ENCODE results near the gene CPNE4.

The CPNE4 gene

DNA sequence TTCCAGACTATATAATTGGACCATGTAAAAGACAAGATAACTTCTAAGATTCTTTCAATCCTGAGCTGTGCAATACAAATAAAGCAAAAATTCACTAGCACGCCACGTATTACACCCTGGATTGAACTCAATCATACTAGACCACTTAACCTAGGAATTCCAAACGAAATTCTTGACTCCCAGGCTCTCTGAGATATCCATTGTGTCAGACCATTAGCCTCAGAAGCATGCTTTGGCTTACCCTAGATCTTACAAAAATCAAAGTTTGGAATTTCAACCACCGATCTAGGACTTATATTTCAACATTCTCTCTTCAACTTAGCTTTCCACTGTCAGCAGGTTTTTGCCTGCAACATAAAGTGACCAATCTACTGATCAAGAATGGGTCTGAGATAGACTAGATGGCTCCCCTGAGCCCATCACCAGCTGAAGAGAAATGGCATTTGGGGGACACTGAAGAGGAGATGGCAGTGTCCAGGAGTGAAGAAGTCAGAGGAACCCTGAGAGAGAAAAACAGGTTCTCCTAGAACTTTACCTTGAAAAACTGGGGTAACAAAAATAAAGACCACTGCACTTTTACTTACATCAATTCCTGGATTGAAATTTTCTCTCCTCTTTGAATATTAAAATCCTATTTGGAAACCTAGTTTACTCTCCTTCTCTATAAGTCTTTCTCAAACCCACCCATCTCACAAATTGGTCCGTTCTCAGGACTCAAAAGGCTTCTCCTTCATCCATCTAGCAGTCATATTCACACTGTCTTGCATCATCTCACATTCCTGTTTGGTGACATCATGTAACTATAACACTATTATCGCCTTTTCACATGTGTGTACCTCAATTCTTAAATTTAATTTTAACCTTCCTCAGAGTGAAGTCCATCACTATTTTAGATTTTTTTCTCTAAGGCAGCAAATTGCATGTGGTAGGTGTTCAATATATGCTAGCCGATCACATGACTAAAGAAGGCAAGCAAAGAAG lies 18.5 kb downstream of the CPNE4 start:
- no peak for TF ChIP-seq SIN3A (IDR thresholded peaks at IDR 0.05; ENCODE audit: borderline replicate concordance, insufficient read depth, low read length)
- TF ChIP-seq, protein P1, sequence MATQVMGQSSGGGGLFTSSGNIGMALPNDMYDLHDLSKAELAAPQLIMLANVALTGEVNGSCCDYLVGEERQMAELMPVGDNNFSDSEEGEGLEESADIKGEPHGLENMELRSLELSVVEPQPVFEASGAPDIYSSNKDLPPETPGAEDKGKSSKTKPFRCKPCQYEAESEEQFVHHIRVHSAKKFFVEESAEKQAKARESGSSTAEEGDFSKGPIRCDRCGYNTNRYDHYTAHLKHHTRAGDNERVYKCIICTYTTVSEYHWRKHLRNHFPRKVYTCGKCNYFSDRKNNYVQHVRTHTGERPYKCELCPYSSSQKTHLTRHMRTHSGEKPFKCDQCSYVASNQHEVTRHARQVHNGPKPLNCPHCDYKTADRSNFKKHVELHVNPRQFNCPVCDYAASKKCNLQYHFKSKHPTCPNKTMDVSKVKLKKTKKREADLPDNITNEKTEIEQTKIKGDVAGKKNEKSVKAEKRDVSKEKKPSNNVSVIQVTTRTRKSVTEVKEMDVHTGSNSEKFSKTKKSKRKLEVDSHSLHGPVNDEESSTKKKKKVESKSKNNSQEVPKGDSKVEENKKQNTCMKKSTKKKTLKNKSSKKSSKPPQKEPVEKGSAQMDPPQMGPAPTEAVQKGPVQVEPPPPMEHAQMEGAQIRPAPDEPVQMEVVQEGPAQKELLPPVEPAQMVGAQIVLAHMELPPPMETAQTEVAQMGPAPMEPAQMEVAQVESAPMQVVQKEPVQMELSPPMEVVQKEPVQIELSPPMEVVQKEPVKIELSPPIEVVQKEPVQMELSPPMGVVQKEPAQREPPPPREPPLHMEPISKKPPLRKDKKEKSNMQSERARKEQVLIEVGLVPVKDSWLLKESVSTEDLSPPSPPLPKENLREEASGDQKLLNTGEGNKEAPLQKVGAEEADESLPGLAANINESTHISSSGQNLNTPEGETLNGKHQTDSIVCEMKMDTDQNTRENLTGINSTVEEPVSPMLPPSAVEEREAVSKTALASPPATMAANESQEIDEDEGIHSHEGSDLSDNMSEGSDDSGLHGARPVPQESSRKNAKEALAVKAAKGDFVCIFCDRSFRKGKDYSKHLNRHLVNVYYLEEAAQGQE (IDR thresholded peaks at IDR 0.05; ENCODE audit: insufficient read depth in 1 of 2, low read depth in 2 of 2, low read length in 2 of 2), result no peak
- no peak for TF ChIP-seq FOXP2 (optimal IDR thresholded peaks at IDR 0.05; ENCODE audit: borderline replicate concordance, extremely low read depth, extremely low read length, insufficient read depth)
- no peak for TF ChIP-seq TAF1 (IDR thresholded peaks at IDR 0.05; ENCODE audit: borderline replicate concordance, insufficient read depth, low read length)
- no peak for TF ChIP-seq POLR2AphosphoS5 (IDR thresholded peaks at IDR 0.05; ENCODE audit: low read depth, low read length)

DNA sequence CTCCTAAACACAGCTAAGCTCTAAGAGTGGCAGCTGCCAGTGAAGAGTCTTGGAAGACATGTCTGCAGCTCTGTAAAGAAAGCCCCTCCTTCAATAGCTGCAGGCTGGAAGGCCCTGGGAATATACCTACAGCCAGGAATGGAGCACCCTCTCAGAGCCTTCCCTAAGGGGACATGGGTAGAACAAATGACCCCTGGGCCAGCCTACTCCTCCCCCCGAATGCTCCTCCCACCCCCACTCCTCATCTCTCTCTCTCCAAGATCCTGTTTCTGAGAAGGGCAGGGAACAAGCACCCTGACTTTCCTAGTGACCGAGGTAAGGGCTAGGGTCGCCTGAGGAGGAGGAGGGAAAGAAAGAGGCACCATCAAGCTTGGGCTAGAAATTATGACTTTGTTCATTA lies 20.7 kb downstream of the CPNE4 start:
- no peak for TF ChIP-seq SIN3A (IDR thresholded peaks at IDR 0.05; ENCODE audit: borderline replicate concordance, insufficient read depth, low read length)
- no peak for TF ChIP-seq TAF1 (IDR thresholded peaks at IDR 0.05; ENCODE audit: borderline replicate concordance, insufficient read depth, low read length)
- no peak for TF ChIP-seq POLR2AphosphoS5 (IDR thresholded peaks at IDR 0.05; ENCODE audit: low read depth, low read length)
- TF ChIP-seq FOXP2 (optimal IDR thresholded peaks at IDR 0.05; ENCODE audit: borderline replicate concordance, extremely low read depth, extremely low read length, insufficient read depth), result no peak
- TF ChIP-seq, protein P1 (IDR thresholded peaks at IDR 0.05; ENCODE audit: insufficient read depth in 1 of 2, low read depth in 2 of 2, low read length in 2 of 2), result no peak

DNA sequence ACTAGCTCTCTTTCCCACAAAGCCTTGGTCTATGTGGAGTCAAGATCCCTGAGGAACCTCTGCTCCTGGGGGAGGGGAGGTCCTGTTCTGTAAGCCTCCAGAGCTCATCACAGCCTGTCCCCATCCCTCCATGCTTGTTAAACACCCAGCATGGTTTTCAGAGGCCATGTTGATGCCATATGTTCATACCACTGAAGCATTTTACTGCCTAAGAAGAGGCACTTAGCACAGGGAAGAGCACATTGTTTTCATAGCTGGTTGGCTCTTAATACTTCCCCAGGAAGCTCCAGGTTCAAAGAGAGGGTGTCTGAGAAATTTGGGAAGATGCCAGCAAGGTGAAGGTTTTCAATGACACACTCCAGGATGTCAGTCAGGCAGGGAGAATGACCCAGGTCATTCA lies 25.6 kb downstream of the CPNE4 start:
- TF ChIP-seq, protein P1 (IDR thresholded peaks at IDR 0.05; ENCODE audit: insufficient read depth in 1 of 2, low read depth in 2 of 2, low read length in 2 of 2), result no peak
- TF ChIP-seq POLR2AphosphoS5 (IDR thresholded peaks at IDR 0.05; ENCODE audit: low read depth, low read length), result no peak
- no peak for TF ChIP-seq SIN3A (IDR thresholded peaks at IDR 0.05; ENCODE audit: borderline replicate concordance, insufficient read depth, low read length)
- no peak for TF ChIP-seq FOXP2 (optimal IDR thresholded peaks at IDR 0.05; ENCODE audit: borderline replicate concordance, extremely low read depth, extremely low read length, insufficient read depth)
- no peak for TF ChIP-seq TAF1 (IDR thresholded peaks at IDR 0.05; ENCODE audit: borderline replicate concordance, insufficient read depth, low read length)

DNA sequence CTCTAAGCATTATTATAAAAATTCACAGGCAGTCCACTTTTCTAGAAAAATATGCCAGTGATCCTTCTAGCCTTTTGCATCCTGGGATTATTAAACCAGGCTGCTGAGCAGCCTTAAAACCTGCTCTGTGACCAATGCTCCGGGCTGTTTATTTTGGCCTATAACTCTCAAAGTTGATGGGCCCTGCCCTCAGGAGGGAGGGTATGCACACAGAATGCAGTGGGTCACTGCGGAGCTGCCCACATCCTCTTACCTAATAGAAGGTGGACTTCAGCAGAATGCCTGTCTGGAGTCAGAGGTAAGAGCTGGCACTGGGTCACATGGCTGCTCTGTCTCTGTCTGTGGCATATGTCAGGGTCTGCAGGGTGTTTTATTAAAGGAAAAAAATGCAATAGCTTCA lies 26.0 kb downstream of the CPNE4 start:
- TF ChIP-seq FOXP2 (optimal IDR thresholded peaks at IDR 0.05; ENCODE audit: borderline replicate concordance, extremely low read depth, extremely low read length, insufficient read depth) (no peak), POLR2AphosphoS5 (IDR thresholded peaks at IDR 0.05; ENCODE audit: low read depth, low read length) (no peak), SIN3A (IDR thresholded peaks at IDR 0.05; ENCODE audit: borderline replicate concordance, insufficient read depth, low read length) (no peak), TAF1 (IDR thresholded peaks at IDR 0.05; ENCODE audit: borderline replicate concordance, insufficient read depth, low read length) (no peak)
- TF ChIP-seq, protein P1 (IDR thresholded peaks at IDR 0.05; ENCODE audit: insufficient read depth in 1 of 2, low read depth in 2 of 2, low read length in 2 of 2), result no peak
